NCI-H2196 (cell line): ENCODE results near the gene GGN.
A peak's percentile ranks its signal among the peaks of the same experiment; 100 is the strongest.

ENCODE experiments used
- DNase-seq: peaks from one replicate; lab custom pipeline; 2025; ENCODE audit not compliant: unreplicated experiment; lab: John Stamatoyannopoulos, UW

GGN gene

GRCh38 chr19:38388349-38389100 lies 691 bp upstream of the GGN start, which contains the start of gene SPRED3:
Gene SPRED3 (plus strand): TSS chr19:38388697. CDS start chr19:38390303, 1,606 bp downstream.
- DNase-seq = peak; percentile 51

DNA sequence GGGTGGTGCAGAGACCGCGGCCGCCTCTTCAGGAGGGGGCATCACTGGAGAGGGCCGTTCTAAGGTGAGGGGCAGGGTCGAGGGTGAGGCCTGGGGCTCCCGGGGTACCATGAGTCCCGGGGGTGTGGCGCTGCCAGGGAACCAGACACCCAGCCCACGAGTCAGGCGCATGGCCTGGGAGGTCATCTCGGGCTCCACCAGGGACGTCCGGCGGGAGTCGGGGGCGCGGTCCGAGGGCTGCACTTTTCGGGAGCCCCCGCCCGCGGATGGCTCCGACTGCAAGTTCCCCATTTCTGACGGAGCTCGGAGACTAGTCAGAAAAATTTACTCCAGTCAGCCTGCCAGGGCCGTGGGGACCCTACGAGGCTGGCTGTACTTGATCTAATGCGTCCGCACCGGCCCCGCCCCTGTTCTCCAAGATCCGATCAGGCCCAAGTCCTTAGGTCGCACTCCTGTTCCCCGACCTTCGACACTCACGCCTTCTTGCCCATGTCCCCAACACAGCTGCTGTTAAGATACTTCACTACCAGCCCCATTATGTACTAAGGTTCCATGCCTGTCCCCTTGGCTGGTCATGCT lies 774 bp downstream of the GGN start:
- no peak for DNase-seq

DNA sequence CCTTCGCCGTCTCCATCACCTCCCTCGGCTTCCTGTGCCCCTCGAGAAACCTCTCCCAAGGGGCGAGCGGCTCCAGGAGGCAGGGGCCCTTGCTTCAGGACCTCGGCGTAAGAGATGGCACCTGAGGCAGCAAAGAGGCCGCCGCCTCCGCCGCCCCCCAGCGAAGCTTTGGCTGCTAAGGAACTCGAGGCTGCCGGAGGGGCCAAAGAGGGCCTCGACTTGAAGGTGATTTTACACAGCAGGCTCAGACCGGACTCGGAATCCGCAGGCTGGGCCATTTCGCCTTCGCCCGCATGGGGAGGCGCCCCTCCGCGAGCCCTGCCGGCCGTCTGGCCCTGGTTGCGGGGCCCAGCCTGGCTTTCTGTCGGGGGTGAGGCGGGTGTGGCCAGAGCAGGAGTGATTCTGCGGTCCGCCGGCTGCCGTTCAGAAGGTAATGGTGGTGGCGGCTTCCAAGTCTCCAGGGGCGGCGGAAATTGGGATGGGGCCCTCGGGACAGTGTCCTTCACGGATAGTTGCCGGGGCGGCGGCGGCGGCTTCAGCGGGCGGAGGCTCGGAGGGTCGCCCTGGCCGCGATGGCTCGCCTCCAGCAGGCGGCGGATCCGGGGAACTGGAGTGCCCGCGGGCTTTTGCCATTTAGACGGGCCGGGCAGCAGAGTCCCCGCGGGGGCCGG lies 1.4 kb downstream of the GGN start:
- no peak for DNase-seq

GRCh38 chr19:38385804-38386257 lies 2.0 kb downstream of the GGN start:
- DNase-seq = no peak

GRCh38 chr19:38385057-38385803 lies 2.6 kb downstream of the GGN start:
- no peak for DNase-seq

DNA sequence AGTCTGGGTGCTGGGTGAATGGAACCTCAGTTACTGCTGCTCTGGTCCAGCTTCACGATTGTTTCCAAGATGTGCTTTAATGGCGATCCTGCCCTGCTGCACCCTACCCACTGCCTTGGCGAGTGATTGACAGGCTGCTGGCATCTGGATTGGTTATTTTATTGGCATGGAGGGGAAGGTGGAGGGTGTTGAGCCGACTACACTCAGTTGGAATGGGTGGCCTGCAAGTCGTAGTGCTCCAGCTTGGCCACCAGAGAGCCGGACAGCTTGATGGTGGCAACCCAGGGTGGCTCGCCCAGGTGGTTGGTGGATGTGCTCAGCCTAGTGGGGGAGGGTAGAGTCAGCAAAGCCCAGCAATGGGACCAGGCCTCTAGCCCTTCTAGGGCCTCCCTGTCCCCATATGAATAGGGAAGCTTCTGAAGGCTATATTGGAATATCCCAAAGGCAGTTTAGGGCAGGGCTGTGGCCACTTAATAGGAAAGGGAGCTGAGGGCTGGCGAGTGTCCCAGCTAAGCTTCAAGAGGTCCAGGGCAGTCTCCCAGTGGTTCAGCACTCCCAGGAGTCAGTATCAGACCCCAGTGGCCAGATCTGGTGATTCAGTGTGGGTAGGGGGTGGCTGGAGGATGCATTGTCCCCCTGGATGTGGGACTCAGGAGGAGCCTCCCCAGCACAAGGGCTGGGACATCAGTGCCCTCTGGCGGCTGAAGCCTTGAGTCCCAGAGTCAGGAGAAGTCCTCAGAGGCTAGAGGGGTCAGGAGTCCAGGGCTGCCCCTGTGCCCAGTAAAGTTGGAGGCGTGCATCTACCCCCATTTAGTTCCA lies 3.4 kb downstream of the GGN start:
- no peak for DNase-seq

GRCh38 chr19:38383743-38384142 lies 4.1 kb downstream of the GGN start:
- no peak for DNase-seq

- DNase-seq = no peak
These were observed 4.7 kb downstream of the GGN start for GRCh38 chr19:38383184-38383583.

DNA sequence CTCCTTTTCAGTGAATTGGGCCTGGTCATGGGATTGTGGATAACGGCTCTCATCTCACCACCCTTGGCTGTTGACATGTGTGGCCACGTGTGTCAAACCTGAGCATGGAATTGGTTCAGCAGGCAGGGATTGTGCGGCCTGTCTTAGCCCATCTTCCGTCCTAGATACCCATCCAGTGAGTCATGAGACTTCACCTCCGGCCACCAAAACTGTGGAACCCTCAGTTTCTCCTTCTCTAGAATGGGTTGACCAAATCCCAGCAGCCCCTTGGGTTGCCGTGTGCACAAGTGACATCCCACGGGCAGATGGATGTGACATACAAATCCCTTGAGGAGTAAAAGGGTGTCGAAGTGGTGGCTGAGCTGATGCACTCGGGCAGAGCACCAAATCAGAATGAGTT lies 6.7 kb downstream of the GGN start:
- no peak for DNase-seq

GRCh38 chr19:38378866-38379265 lies 9.0 kb downstream of the GGN start:
- no peak for DNase-seq

DNA sequence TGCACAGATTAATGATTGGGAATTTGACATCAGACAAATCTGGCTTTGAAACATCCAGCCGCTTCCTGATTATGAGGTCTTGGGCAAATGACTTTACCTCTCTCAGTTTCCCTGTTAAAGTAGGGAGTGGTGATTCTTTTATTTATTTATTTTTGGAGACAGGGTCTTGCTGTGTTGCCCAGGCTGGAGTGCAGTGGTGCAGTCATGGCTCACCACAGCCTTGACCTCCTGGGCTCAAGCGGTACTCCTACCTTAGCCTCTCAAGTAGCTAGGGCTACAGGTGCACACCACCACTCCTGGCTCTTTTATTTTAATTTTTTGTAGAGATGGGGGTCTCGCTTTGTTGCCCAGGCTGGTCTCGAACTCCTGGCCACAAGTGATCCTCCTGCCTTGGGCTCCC lies 10.8 kb downstream of the GGN start:
- DNase-seq = no peak

DNA sequence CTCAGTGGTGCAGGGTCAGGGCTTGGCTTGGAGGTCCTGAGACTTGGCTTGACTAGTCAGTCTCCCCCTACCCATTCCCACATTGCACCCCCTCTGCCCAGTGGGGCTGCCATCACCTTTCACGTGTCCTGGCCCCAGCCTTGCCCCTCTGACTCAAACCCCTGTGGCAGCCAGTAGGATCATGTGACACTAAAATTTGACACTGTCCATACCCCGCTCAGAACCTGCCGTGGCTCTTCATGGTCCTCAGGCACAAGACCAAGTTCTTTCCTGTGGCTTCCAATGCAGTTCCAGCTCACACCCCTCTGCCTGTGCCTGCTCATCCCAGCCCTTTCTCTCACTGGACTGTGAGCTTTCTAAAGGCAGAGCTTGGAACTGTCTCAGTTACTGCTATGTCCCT lies 11.3 kb downstream of the GGN start:
- DNase-seq = no peak

DNA sequence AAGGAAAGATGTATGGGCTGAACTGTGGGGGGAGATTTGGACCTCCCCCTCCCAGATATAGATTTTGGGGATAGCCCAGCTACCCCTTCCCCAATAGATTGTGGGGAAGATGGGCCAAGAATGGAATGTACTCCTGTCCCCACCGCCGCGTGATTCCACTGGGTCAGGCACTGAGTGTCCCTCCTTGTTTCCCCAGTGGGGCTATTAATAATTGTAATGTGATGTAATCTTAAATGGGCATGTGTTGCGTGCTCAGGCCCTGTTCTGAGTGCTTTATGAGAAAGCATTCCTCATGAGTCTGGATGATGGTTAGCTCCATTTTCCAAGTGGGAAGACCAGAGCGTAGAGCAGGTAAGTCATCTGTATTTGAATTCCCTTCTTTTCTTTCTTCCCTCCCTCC lies 12.1 kb downstream of the GGN start:
- DNase-seq = no peak

- no peak for DNase-seq
These were observed 12.7 kb downstream of the GGN start for GRCh38 chr19:38375098-38375493.

DNA sequence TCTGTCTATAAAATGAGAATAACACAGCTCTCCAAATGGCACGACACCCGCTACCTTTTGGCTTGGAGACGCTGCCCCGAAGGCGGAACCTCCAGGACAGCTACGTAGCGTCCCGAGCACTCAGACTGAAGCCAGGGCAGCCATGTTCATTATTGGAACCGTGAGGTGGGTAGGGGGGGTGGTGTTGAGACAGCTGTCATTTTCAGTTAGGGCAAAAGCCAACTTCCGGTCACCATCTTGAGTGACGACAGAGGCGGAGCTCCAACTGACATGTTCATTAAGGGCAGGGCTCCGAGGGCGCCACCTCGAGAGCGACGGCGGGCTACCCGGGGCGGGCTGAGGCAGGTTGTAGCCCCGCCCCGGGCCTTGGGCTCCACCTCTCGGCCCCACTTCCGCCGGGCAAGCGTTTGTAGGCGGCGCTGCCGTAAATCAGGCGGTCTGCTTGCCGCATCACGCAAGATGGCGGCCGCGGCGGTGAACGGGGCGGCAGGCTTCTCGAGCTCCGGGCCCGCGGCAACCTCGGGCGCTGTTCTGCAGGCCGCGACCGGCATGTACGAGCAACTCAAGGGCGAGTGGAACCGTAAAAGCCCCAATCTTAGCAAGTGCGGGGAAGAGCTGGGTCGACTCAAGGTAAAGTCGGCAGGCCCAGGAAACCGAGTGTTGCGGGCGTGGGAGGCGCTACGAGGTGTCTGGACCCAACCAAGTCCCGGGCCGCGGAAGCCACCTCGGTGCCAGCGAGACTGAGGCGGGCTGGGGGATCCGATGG lies 13.3 kb downstream of the GGN start, which contains the start of gene PSMD8:
TSS of gene PSMD8 (plus strand) at position 240 of the 766 bp plus-strand sequence. CDS start at position 271, 31 bp downstream.
- peak; percentile 99 for DNase-seq

DNA sequence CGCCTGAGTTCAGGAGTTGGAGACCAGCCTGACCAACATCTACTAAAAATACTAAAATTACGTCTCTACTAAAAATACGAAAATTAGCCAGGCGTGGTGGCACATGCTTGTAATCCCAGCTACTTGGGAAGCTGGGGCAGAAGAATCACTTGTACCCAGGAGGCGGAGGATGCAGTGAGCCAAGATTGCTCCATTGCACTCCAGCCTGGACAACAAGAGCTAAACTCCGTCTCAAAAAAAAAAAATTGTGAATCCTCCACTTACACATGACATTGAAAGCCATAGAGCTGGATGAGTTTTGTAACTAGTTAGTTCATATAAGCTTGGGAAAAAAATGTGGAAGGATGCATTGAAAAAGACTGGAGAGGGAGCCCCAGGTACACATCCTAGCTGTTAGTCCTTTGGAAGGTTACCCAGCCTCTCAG lies 13.9 kb downstream of the GGN start:
- no peak for DNase-seq

GRCh38 chr19:38371081-38371480 lies 16.8 kb downstream of the GGN start:
- DNase-seq = no peak

DNA sequence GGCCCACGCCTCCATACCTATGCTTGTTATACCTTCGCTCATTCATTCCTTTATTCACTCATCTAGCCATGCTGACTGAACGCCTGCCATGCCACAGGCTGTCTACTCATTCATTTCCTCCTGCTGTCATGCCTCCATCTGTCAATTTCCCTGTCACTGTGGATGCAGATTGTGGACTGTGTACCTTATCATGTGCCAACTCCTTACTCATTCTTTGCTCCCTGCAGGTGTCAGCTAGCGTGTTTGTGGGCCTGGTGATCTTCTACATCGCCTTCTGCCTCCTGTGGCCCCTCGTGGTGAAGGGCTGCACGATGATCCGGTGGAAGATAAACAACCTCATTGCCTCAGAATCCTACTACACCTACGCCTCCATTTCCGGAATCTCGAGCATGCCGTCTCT lies 17.5 kb downstream of the GGN start:
- DNase-seq = no peak

- DNase-seq = no peak
These were observed 18.2 kb downstream of the GGN start for GRCh38 chr19:38369584-38369983.

GRCh38 chr19:38367041-38367440 lies 20.8 kb downstream of the GGN start:
- DNase-seq = no peak
